SK-N-SH (cell line): ENCODE results near the gene CCND1.

Experiments
- CHD2 ChIP-seq: fragments of 150-350 bp; IDR thresholded peaks from 2 replicates; pipeline ENCODE4 v1.6.1; 2018; ENCODE audit warnings: low read length; ENCODE audit not compliant: partially characterized antibody
- EP300 ChIP-seq, 2 experiments: IDR thresholded peaks; 2 replicates each; pipeline versions ENCODE4 v1.4.0 to v1.6.1; 2012; ENCODE audit warnings: borderline replicate concordance in 1 of 2, low read depth in 1 of 2, low read length in 1 of 2
- FOXJ3 ChIP-seq: sonication (generic); formaldehyde crosslinking; IDR thresholded peaks from 2 replicates; pipeline ENCODE4 v1.5.1; 2020; ENCODE audit warnings: mild to moderate bottlenecking, missing genetic modification reagents
- GABPA ChIP-seq: IDR thresholded peaks from 2 replicates; pipeline ENCODE4 v1.4.0; 2012; ENCODE audit warnings: low read depth, mild to moderate bottlenecking
- GATA2 ChIP-seq: sonication (generic); formaldehyde crosslinking; IDR thresholded peaks from 2 replicates; pipeline ENCODE4 v1.5.0; 2020; ENCODE audit warnings: mild to moderate bottlenecking, missing genetic modification reagents
- POLR2AphosphoS5 ChIP-seq: IDR thresholded peaks from 2 replicates; pipeline ENCODE4 v1.6.1; 2012; ENCODE audit warnings: low read depth, low read length
- TEAD4 ChIP-seq: IDR thresholded peaks from 2 replicates; pipeline ENCODE4 v1.4.0; 2012; ENCODE audit warnings: mild to moderate bottlenecking, borderline replicate concordance; ENCODE audit not compliant: insufficient read depth
- TF ChIP-seq, protein P1 (sequence below): fragments of 200-600 bp; sonication (generic); IDR thresholded peaks from 2 replicates; pipeline ENCODE4 v1.6.1; 2017; ENCODE audit warnings: antibody characterized with exemption, mild to moderate bottlenecking, moderate library complexity
- TF ChIP-seq, protein P2 (sequence below): fragments of 150-350 bp; IDR thresholded peaks from 2 replicates; pipeline ENCODE4 v1.6.1; 2017; ENCODE audit warnings: antibody characterized with exemption, low read length, low read depth, borderline replicate concordance
- TF ChIP-seq, protein P3 (sequence below): IDR thresholded peaks from 2 replicates; pipeline ENCODE4 v1.4.0; 2012; ENCODE audit warnings: low read depth, borderline replicate concordance
- TF ChIP-seq, protein P4 (sequence below): IDR thresholded peaks from 2 replicates; pipeline ENCODE4 v1.4.0; 2012; ENCODE audit warnings: low read depth
- TF ChIP-seq, protein P5 (sequence below): IDR thresholded peaks from 2 replicates; pipeline ENCODE4 v1.6.1; 2012; ENCODE audit warnings: mild to moderate bottlenecking, low read depth, low read length, moderate library complexity

DNA sequence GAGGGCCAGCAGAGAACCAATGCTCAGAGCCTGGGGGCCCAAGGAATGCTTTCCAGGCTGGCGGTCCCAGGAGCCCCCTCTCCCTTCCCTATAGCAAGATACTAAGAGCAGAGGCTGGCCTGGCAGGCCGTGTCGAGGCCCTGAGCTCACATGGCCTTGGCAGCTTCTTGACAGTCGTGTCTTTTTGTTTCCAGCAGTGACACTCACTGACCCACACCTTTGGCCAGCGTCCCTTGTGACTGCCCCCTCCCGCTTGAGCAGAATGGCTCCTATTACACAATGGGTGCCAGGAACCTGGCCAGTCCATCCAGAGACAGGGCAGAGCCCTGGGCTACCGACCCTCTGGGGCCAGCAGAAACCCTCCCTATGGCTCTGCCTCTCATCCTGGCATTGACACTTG is 6.4 kb upstream of the CCND1 start:
- TF ChIP-seq, protein P1, sequence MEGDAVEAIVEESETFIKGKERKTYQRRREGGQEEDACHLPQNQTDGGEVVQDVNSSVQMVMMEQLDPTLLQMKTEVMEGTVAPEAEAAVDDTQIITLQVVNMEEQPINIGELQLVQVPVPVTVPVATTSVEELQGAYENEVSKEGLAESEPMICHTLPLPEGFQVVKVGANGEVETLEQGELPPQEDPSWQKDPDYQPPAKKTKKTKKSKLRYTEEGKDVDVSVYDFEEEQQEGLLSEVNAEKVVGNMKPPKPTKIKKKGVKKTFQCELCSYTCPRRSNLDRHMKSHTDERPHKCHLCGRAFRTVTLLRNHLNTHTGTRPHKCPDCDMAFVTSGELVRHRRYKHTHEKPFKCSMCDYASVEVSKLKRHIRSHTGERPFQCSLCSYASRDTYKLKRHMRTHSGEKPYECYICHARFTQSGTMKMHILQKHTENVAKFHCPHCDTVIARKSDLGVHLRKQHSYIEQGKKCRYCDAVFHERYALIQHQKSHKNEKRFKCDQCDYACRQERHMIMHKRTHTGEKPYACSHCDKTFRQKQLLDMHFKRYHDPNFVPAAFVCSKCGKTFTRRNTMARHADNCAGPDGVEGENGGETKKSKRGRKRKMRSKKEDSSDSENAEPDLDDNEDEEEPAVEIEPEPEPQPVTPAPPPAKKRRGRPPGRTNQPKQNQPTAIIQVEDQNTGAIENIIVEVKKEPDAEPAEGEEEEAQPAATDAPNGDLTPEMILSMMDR = no peak
- TF ChIP-seq POLR2AphosphoS5 (no peak), EP300 (IDR thresholded peaks at IDR 0.05; ENCODE audit: borderline replicate concordance in 1 of 2, low read depth in 1 of 2, low read length in 1 of 2) (no peak), GATA2 (CRISPR knock-in tag) (no peak), TEAD4 (no peak), FOXJ3 (no peak), CHD2 (no peak), GABPA (no peak)
- TF ChIP-seq, protein P2, sequence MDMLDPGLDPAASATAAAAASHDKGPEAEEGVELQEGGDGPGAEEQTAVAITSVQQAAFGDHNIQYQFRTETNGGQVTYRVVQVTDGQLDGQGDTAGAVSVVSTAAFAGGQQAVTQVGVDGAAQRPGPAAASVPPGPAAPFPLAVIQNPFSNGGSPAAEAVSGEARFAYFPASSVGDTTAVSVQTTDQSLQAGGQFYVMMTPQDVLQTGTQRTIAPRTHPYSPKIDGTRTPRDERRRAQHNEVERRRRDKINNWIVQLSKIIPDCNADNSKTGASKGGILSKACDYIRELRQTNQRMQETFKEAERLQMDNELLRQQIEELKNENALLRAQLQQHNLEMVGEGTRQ = no peak
- TF ChIP-seq, protein P3, sequence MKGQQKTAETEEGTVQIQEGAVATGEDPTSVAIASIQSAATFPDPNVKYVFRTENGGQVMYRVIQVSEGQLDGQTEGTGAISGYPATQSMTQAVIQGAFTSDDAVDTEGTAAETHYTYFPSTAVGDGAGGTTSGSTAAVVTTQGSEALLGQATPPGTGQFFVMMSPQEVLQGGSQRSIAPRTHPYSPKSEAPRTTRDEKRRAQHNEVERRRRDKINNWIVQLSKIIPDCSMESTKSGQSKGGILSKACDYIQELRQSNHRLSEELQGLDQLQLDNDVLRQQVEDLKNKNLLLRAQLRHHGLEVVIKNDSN = no peak
- TF ChIP-seq, protein P4, sequence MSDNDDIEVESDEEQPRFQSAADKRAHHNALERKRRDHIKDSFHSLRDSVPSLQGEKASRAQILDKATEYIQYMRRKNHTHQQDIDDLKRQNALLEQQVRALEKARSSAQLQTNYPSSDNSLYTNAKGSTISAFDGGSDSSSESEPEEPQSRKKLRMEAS = no peak
- TF ChIP-seq, protein P5, sequence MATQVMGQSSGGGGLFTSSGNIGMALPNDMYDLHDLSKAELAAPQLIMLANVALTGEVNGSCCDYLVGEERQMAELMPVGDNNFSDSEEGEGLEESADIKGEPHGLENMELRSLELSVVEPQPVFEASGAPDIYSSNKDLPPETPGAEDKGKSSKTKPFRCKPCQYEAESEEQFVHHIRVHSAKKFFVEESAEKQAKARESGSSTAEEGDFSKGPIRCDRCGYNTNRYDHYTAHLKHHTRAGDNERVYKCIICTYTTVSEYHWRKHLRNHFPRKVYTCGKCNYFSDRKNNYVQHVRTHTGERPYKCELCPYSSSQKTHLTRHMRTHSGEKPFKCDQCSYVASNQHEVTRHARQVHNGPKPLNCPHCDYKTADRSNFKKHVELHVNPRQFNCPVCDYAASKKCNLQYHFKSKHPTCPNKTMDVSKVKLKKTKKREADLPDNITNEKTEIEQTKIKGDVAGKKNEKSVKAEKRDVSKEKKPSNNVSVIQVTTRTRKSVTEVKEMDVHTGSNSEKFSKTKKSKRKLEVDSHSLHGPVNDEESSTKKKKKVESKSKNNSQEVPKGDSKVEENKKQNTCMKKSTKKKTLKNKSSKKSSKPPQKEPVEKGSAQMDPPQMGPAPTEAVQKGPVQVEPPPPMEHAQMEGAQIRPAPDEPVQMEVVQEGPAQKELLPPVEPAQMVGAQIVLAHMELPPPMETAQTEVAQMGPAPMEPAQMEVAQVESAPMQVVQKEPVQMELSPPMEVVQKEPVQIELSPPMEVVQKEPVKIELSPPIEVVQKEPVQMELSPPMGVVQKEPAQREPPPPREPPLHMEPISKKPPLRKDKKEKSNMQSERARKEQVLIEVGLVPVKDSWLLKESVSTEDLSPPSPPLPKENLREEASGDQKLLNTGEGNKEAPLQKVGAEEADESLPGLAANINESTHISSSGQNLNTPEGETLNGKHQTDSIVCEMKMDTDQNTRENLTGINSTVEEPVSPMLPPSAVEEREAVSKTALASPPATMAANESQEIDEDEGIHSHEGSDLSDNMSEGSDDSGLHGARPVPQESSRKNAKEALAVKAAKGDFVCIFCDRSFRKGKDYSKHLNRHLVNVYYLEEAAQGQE = no peak
